ENCODE data around the gene CDHR1.

- no peak for TF ChIP-seq ELF1 (IDR thresholded peaks at IDR 0.05)
- TF ChIP-seq, protein P1, sequence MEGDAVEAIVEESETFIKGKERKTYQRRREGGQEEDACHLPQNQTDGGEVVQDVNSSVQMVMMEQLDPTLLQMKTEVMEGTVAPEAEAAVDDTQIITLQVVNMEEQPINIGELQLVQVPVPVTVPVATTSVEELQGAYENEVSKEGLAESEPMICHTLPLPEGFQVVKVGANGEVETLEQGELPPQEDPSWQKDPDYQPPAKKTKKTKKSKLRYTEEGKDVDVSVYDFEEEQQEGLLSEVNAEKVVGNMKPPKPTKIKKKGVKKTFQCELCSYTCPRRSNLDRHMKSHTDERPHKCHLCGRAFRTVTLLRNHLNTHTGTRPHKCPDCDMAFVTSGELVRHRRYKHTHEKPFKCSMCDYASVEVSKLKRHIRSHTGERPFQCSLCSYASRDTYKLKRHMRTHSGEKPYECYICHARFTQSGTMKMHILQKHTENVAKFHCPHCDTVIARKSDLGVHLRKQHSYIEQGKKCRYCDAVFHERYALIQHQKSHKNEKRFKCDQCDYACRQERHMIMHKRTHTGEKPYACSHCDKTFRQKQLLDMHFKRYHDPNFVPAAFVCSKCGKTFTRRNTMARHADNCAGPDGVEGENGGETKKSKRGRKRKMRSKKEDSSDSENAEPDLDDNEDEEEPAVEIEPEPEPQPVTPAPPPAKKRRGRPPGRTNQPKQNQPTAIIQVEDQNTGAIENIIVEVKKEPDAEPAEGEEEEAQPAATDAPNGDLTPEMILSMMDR (IDR thresholded peaks at IDR 0.05) = no peak
- no peak for TF ChIP-seq RFX5 (IDR thresholded peaks at IDR 0.05; ENCODE audit: low read length)
- TF ChIP-seq POLR2AphosphoS5 (IDR thresholded peaks at IDR 0.05; ENCODE audit: low read depth, low read length) = no peak
- no peak for TF ChIP-seq FOXM1 (IDR thresholded peaks at IDR 0.05; ENCODE audit: low read depth)
- TF ChIP-seq EP300 (IDR thresholded peaks at IDR 0.05; ENCODE audit: borderline replicate concordance in 1 of 2, low read depth in 1 of 2, low read length in 1 of 2) = no peak
- no peak for TF ChIP-seq IRF3 (IDR thresholded peaks at IDR 0.05; ENCODE audit: low read depth, low read length)
- no peak for TF ChIP-seq REST (IDR thresholded peaks at IDR 0.05; ENCODE audit: low read depth, low read length)
- TF ChIP-seq MXI1 (IDR thresholded peaks at IDR 0.05; ENCODE audit: low read depth, low read length) = no peak
- TF ChIP-seq PBX3 (IDR thresholded peaks at IDR 0.05) = no peak
- no peak for TF ChIP-seq TCF12 (IDR thresholded peaks at IDR 0.05)
- TF ChIP-seq TAF1 (IDR thresholded peaks at IDR 0.05; ENCODE audit: borderline replicate concordance, low read depth, low read length) = no peak
These were observed 8.0 kb downstream of the CDHR1 start for GRCh38 chr10:84202349-84202748.

Data from SK-N-SH (cell line).